Thymus (tissue), 11 donors: ENCODE data around the gene SRPRB. TPM values are rescaled to one million over a fixed set of nuclear protein-coding genes. Genes with fewer than 3 reads are reported as not detected.

Experiments
- DNase-seq, 9 donors: peaks; one replicate each; pipeline ENCODE4 v3.0.0-alpha.2; 2013; ENCODE audit warnings: low spot score in 9 of 9, low read depth in 6 of 9, missing footprints in 1 of 9
- H3K27ac ChIP-seq, 2 donors: one replicate each; pipeline ENCODE4 v1.5.1; 2013; ENCODE audit warnings: control low read depth in 1 of 2, low read depth in 1 of 2, low read length in 1 of 2, mild to moderate bottlenecking in 1 of 2, moderate library complexity in 1 of 2
- H3K27me3 ChIP-seq, 2 donors: one replicate each; pipeline ENCODE4 v1.5.1; 2013; ENCODE audit warnings: low read length in 1 of 2; ENCODE audit not compliant: control insufficient read depth in 2 of 2, insufficient read depth in 1 of 2
- H3K36me3 ChIP-seq, 2 donors: one replicate each; pipeline ENCODE4 v1.5.1; 2013; ENCODE audit warnings: low read length in 1 of 2, mild to moderate bottlenecking in 1 of 2, moderate library complexity in 1 of 2; ENCODE audit not compliant: control insufficient read depth in 2 of 2, insufficient read depth in 2 of 2
- H3K4me1 ChIP-seq, 2 donors: one replicate each; pipeline ENCODE4 v1.5.1; 2013; ENCODE audit warnings: low read length in 2 of 2; ENCODE audit not compliant: control insufficient read depth in 2 of 2, insufficient read depth in 2 of 2
- H3K4me3 ChIP-seq, 2 donors: one replicate each; pipeline ENCODE4 v1.5.1; 2013; ENCODE audit warnings: low read length in 2 of 2, control low read depth in 1 of 2, mild to moderate bottlenecking in 1 of 2
- H3K9me3 ChIP-seq, 2 donors: one replicate each; pipeline ENCODE4 v1.5.1; 2013; ENCODE audit warnings: low read length in 1 of 2, mild to moderate bottlenecking in 1 of 2; ENCODE audit not compliant: control insufficient read depth in 2 of 2, insufficient read depth in 1 of 2
- WGBS: extraction: QIAGEN DNeasy Blood & Tissue Kit; methylation state at CpG from one replicate; pipeline ENCODE4 v1.1.7; 2013; 5-methylcytosine and 5-hydroxymethylcytosine counted together
- polyA plus RNA-seq: library from polyadenylated mRNA; stranded (reverse); fragments of 200-250 nt; gene quantifications from one replicate; pipeline ENCODE4 v1.2.3, GENCODE V29; 2013
- total RNA-seq: library from RNA; stranded (reverse); fragments of 120-200 nt; gene quantifications from one replicate; pipeline ENCODE4 v1.2.4, GENCODE V29; 2013
- donor health status: healthy.

The SRPRB gene
- total and polyA plus RNA-seq, 2 donors: 17.7 to 28.0 TPM

- Histone ChIP-seq H3K9me3 (no peaks in the 10 kb centered on the region), H3K4me3 (no peak overlapping the region), H3K36me3 (no peaks in the 10 kb centered on the region), H3K27ac (no peak overlapping the region), H3K27me3 (no peaks in the 10 kb centered on the region), H3K4me1 (no peaks in the 10 kb centered on the region)
- DNase-seq: no peak
- WGBS: 79% methylated on average over 13 of the region's 13 CpGs
Measured at GRCh38 chr3:133831966-133832801, 26.6 kb downstream of the SRPRB start.

DNA sequence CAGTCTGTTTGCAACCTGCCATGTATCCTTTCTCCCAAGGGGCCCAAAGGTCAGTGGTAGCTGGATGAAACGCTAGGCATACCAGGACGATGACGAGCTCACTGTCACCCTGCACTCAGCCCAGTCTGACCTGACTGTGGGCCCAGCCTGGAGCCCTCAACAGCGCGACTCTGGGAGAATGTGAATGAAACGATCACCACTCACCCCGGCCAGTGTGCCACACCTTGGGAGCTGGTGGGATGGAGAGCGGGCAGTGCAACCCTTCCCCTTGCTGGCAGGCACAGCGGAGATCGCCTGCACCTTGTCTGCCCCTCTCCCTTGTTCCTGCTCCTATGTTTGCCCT, 27.2 kb downstream of the SRPRB start:
- Histone ChIP-seq H3K4me3 (no peak overlapping the region), H3K36me3 (no peaks in the 10 kb centered on the region), H3K9me3 (no peaks in the 10 kb centered on the region), H3K27me3 (no peaks in the 10 kb centered on the region), H3K27ac (no peak overlapping the region), H3K4me1 (no peaks in the 10 kb centered on the region)
- DNase-seq: no peak
- WGBS: 99% methylated on average over 10 of the region's 10 CpGs

DNA sequence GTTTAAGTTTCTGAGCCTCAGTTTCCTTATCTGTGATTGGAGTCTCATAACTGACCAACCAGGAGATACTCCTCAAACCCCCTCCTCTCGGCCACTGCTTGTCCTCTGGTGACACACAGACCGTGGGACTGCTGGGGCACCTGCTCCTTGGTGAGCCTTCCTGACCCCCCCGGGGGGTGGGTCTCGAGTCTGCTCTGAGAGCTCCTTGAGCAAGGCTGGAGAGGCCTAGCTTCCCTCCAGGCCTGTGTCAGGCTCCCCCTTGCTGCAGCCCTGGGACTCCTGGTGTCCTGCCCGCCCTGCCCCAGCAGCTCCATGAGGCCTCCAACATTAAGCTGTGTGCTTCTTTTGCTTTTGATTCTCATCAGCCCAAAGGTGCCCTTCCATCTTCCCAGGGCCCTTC, 27.7 kb downstream of the SRPRB start:
- WGBS: 94% methylated on average over 5 of the region's 5 CpGs
- H3K9me3 ChIP-seq: no peaks in the 10 kb centered on the region
- no peaks in the 10 kb centered on the region for H3K4me1 ChIP-seq
- H3K27ac ChIP-seq: no peak overlapping the region
- no peak overlapping the region for H3K4me3 ChIP-seq
- H3K27me3 ChIP-seq: no peaks in the 10 kb centered on the region
- no peak for DNase-seq
- H3K36me3 ChIP-seq: no peaks in the 10 kb centered on the region

GRCh38 chr3:133833880-133834620, 28.4 kb downstream of the SRPRB start:
- no peaks in the 10 kb centered on the region for H3K4me1 ChIP-seq

DNA sequence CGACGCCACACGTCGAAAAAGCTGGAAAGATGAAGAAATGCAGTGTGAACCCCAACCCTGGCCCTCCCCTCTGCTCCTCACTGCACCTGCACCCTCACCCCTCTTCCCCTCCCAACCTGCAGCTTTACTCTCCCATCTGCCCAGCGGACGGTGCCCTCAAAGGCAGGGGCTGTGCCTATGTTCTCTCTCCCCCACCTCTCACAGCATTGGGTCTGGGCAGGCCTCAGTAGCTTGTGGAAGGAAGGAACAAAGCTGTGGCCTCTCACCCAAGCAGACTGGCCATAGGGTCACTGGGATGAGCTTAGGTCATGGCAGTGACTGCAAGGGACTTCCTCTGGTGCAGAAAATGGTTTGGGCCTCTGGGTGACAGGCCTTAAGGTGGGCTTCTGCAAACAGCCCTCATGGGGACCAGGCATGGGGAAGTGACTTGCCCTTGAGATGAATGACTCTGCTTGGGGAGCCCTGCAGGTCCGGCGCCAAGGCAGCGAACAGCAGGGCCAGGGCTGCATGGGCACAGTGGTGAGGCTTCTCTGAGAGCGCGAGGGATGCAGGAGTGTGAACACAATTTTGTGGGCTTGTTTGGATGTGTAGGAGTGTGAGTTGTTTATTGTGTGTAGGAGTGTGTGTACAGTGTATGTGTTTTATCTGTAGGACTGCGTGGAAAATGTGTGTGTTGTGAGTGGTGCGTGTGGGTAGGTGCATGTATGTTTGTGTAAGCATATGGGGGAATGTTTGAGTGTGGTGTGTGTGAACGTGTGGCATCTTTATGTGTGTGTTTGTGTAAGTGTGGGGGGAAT, 29.2 kb downstream of the SRPRB start:
- H3K4me3 ChIP-seq: no peak overlapping the region
- H3K9me3 ChIP-seq: no peaks in the 10 kb centered on the region
- H3K27me3 ChIP-seq: no peaks in the 10 kb centered on the region
- WGBS: 98% methylated on average over 14 of the region's 14 CpGs
- no peak for DNase-seq
- H3K4me1 ChIP-seq: no peaks in the 10 kb centered on the region
- no peaks in the 10 kb centered on the region for H3K36me3 ChIP-seq
- no peak overlapping the region for H3K27ac ChIP-seq

More at GRCh38 chr3:133833880-133834620, 28.4 kb downstream of the SRPRB start:
- Histone ChIP-seq H3K9me3 (no peaks in the 10 kb centered on the region), H3K36me3 (no peaks in the 10 kb centered on the region), H3K27ac (no peak overlapping the region), H3K27me3 (no peaks in the 10 kb centered on the region), H3K4me3 (no peak overlapping the region)
- DNase-seq: no peak
- 94% methylated on average over 13 of the region's 13 CpGs for WGBS

GRCh38 chr3:133835418-133835743, 29.8 kb downstream of the SRPRB start:
- WGBS: 96% methylated on average over 3 of the region's 3 CpGs
- no peak overlapping the region for H3K27ac ChIP-seq

GRCh38 chr3:133835961-133836360, 30.3 kb downstream of the SRPRB start:
- Histone ChIP-seq H3K36me3 (no peaks in the 10 kb centered on the region), H3K9me3 (no peaks in the 10 kb centered on the region), H3K27ac (no peak overlapping the region), H3K4me3 (no peak overlapping the region), H3K27me3 (no peaks in the 10 kb centered on the region), H3K4me1 (no peaks in the 10 kb centered on the region)
- 97% methylated on average over 4 of the region's 4 CpGs for WGBS
- DNase-seq: no peak

More at GRCh38 chr3:133835418-133835743, 29.8 kb downstream of the SRPRB start:
- DNase-seq: no peak
- H3K27me3 ChIP-seq: no peaks in the 10 kb centered on the region
- H3K4me3 ChIP-seq: no peak overlapping the region
- no peaks in the 10 kb centered on the region for H3K4me1 ChIP-seq
- H3K36me3 ChIP-seq: no peaks in the 10 kb centered on the region
- H3K9me3 ChIP-seq: no peaks in the 10 kb centered on the region

GRCh38 chr3:133836497-133837158, 31.0 kb downstream of the SRPRB start:
- Histone ChIP-seq H3K4me1 (no peaks in the 10 kb centered on the region), H3K9me3 (no peaks in the 10 kb centered on the region), H3K36me3 (no peaks in the 10 kb centered on the region), H3K4me3 (no peak overlapping the region), H3K27ac (no peak overlapping the region), H3K27me3 (no peaks in the 10 kb centered on the region)
- WGBS: 94% methylated on average over 6 of the region's 6 CpGs
- no peak for DNase-seq
